Measurements from ENCODE around the gene ZNF423.

The ZNF423 gene

GRCh38 chr16:49498666-49499413 lies 357.1 kb downstream of the ZNF423 start:
- H3K4me1 ChIP-seq (ENCODE audit: insufficient read depth, insufficient read length): peaks cover 6% of the 10 kb centered on the region
- peaks cover 4% of the 10 kb centered on the region for H3K36me3 ChIP-seq (ENCODE audit: insufficient read depth, insufficient read length, low read length)
- no peak overlapping the region for H3K9ac ChIP-seq (ENCODE audit: insufficient read length, low read depth)
- H3K9me3 ChIP-seq (ENCODE audit: insufficient read depth, low read length): no peaks in the 10 kb centered on the region
- no peaks in the 10 kb centered on the region for H3K27me3 ChIP-seq (ENCODE audit: insufficient read depth, insufficient read length)
- H3K4me3 ChIP-seq (ENCODE audit: insufficient read length, low read depth): no peak overlapping the region
- no peak for DNase-seq (ENCODE audit: low read depth, low spot score)
- no peak for TF ChIP-seq SUZ12 (IDR thresholded peaks at IDR 0.05; ENCODE audit: extremely low read depth, insufficient read depth, insufficient read length)
- TF ChIP-seq ZNF274 (IDR thresholded peaks at IDR 0.05; ENCODE audit: low read depth, low read length): no peak
- no peak for TF ChIP-seq YY1 (IDR thresholded peaks at IDR 0.05; ENCODE audit: insufficient read depth, insufficient read length)

GRCh38 chr16:49498264-49498663 lies 357.6 kb downstream of the ZNF423 start:
- Histone ChIP-seq H3K27me3 (ENCODE audit: insufficient read depth, insufficient read length) (no peaks in the 10 kb centered on the region), H3K9me3 (ENCODE audit: insufficient read depth, low read length) (no peaks in the 10 kb centered on the region), H3K4me1 (ENCODE audit: insufficient read depth, insufficient read length) (peaks cover 6% of the 10 kb centered on the region), H3K36me3 (ENCODE audit: insufficient read depth, insufficient read length, low read length) (peaks cover 4% of the 10 kb centered on the region), H3K9ac (ENCODE audit: insufficient read length, low read depth) (no peak overlapping the region), H3K4me3 (ENCODE audit: insufficient read length, low read depth) (no peak overlapping the region)
- TF ChIP-seq YY1 (IDR thresholded peaks at IDR 0.05; ENCODE audit: insufficient read depth, insufficient read length): no peak
- no peak for TF ChIP-seq ZNF274 (IDR thresholded peaks at IDR 0.05; ENCODE audit: low read depth, low read length)
- TF ChIP-seq SUZ12 (IDR thresholded peaks at IDR 0.05; ENCODE audit: extremely low read depth, insufficient read depth, insufficient read length): no peak
- DNase-seq (ENCODE audit: low read depth, low spot score): no peak

GRCh38 chr16:49497466-49497865 lies 358.4 kb downstream of the ZNF423 start:
- H3K4me1 ChIP-seq (ENCODE audit: insufficient read depth, insufficient read length): peaks cover 9% of the 10 kb centered on the region
- no peak for DNase-seq (ENCODE audit: low read depth, low spot score)

GRCh38 chr16:49496656-49497055 lies 359.3 kb downstream of the ZNF423 start:
- no peaks in the 10 kb centered on the region for H3K27me3 ChIP-seq (ENCODE audit: insufficient read depth, insufficient read length)
- no peak overlapping the region for H3K4me3 ChIP-seq (ENCODE audit: insufficient read length, low read depth)
- no peak for DNase-seq (ENCODE audit: low read depth, low spot score)

More at GRCh38 chr16:49497466-49497865, 358.4 kb downstream of the ZNF423 start:
- TF ChIP-seq ZNF274 (IDR thresholded peaks at IDR 0.05; ENCODE audit: low read depth, low read length): no peak
- no peak for TF ChIP-seq YY1 (IDR thresholded peaks at IDR 0.05; ENCODE audit: insufficient read depth, insufficient read length)
- TF ChIP-seq SUZ12 (IDR thresholded peaks at IDR 0.05; ENCODE audit: extremely low read depth, insufficient read depth, insufficient read length): no peak
- Histone ChIP-seq H3K36me3 (ENCODE audit: insufficient read depth, insufficient read length, low read length) (peaks cover 4% of the 10 kb centered on the region), H3K9me3 (ENCODE audit: insufficient read depth, low read length) (no peaks in the 10 kb centered on the region), H3K4me3 (ENCODE audit: insufficient read length, low read depth) (no peak overlapping the region), H3K27me3 (ENCODE audit: insufficient read depth, insufficient read length) (no peaks in the 10 kb centered on the region), H3K9ac (ENCODE audit: insufficient read length, low read depth) (no peak overlapping the region)

GRCh38 chr16:49495596-49496355 lies 360.1 kb downstream of the ZNF423 start:
- DNase-seq (ENCODE audit: low read depth, low spot score): no peak
- no peaks in the 10 kb centered on the region for H3K9me3 ChIP-seq (ENCODE audit: insufficient read depth, low read length)
- no peak overlapping the region for H3K4me3 ChIP-seq (ENCODE audit: insufficient read length, low read depth)
- no peaks in the 10 kb centered on the region for H3K27me3 ChIP-seq (ENCODE audit: insufficient read depth, insufficient read length)
- no peak overlapping the region for H3K9ac ChIP-seq (ENCODE audit: insufficient read length, low read depth)
- TF ChIP-seq ZNF274 (IDR thresholded peaks at IDR 0.05; ENCODE audit: low read depth, low read length) (no peak), SUZ12 (IDR thresholded peaks at IDR 0.05; ENCODE audit: extremely low read depth, insufficient read depth, insufficient read length) (no peak), YY1 (IDR thresholded peaks at IDR 0.05; ENCODE audit: insufficient read depth, insufficient read length) (no peak)
- H3K4me1 ChIP-seq (ENCODE audit: insufficient read depth, insufficient read length): peaks cover 13% of the 10 kb centered on the region
- peaks cover 4% of the 10 kb centered on the region for H3K36me3 ChIP-seq (ENCODE audit: insufficient read depth, insufficient read length, low read length)

More at GRCh38 chr16:49496656-49497055, 359.3 kb downstream of the ZNF423 start:
- Histone ChIP-seq H3K36me3 (ENCODE audit: insufficient read depth, insufficient read length, low read length) (peaks cover 4% of the 10 kb centered on the region), H3K9me3 (ENCODE audit: insufficient read depth, low read length) (no peaks in the 10 kb centered on the region), H3K9ac (ENCODE audit: insufficient read length, low read depth) (no peak overlapping the region), H3K4me1 (ENCODE audit: insufficient read depth, insufficient read length) (peaks cover 12% of the 10 kb centered on the region)
- TF ChIP-seq YY1 (IDR thresholded peaks at IDR 0.05; ENCODE audit: insufficient read depth, insufficient read length) (no peak), ZNF274 (IDR thresholded peaks at IDR 0.05; ENCODE audit: low read depth, low read length) (no peak), SUZ12 (IDR thresholded peaks at IDR 0.05; ENCODE audit: extremely low read depth, insufficient read depth, insufficient read length) (no peak)

- TF ChIP-seq ZNF274 (IDR thresholded peaks at IDR 0.05; ENCODE audit: low read depth, low read length) (no peak), YY1 (IDR thresholded peaks at IDR 0.05; ENCODE audit: insufficient read depth, insufficient read length) (no peak), SUZ12 (IDR thresholded peaks at IDR 0.05; ENCODE audit: extremely low read depth, insufficient read depth, insufficient read length) (no peak)
- Histone ChIP-seq H3K27me3 (ENCODE audit: insufficient read depth, insufficient read length) (no peaks in the 10 kb centered on the region), H3K36me3 (ENCODE audit: insufficient read depth, insufficient read length, low read length) (peaks cover 9% of the 10 kb centered on the region), H3K4me3 (ENCODE audit: insufficient read length, low read depth) (no peak overlapping the region), H3K9ac (ENCODE audit: insufficient read length, low read depth) (no peak overlapping the region), H3K9me3 (ENCODE audit: insufficient read depth, low read length) (no peaks in the 10 kb centered on the region), H3K4me1 (ENCODE audit: insufficient read depth, insufficient read length) (peaks cover 9% of the 10 kb centered on the region)
- no peak for DNase-seq (ENCODE audit: low read depth, low spot score)
Measured at GRCh38 chr16:49494891-49495566, 360.9 kb downstream of the ZNF423 start.
